HG02678 (cell line): Measurements from ENCODE around the gene MINDY1.

Experiments
- ATAC-seq: cut with Tn5 transposase; IDR thresholded peaks from one replicate; pipeline ENCODE4 v1.9.1; 2021; ENCODE audit warnings: mild to moderate bottlenecking, moderate library complexity; ENCODE audit not compliant: unreplicated experiment

MINDY1 gene

GRCh38 chr1:150967936-150968335 lies 38.8 kb downstream of the MINDY1 start:
- no peak for ATAC-seq

- ATAC-seq: no peak
Measured at GRCh38 chr1:150966011-150966410, 40.7 kb downstream of the MINDY1 start.

GRCh38 chr1:150965605-150966004 lies 41.1 kb downstream of the MINDY1 start:
- ATAC-seq: no peak

- no peak for ATAC-seq
Measured at GRCh38 chr1:150964164-150964489, 42.6 kb downstream of the MINDY1 start.

- ATAC-seq: no peak
Measured at GRCh38 chr1:150963321-150964163, 43.2 kb downstream of the MINDY1 start.

GRCh38 chr1:150961756-150962155 lies 44.9 kb downstream of the MINDY1 start:
- ATAC-seq: no peak

GRCh38 chr1:150960646-150961045 lies 46.1 kb downstream of the MINDY1 start:
- ATAC-seq: no peak

GRCh38 chr1:150957666-150958065 lies 49.0 kb downstream of the MINDY1 start:
- ATAC-seq: no peak

GRCh38 chr1:150955280-150955679 lies 51.4 kb downstream of the MINDY1 start:
- no peak for ATAC-seq

- ATAC-seq: no peak
Measured at GRCh38 chr1:150954708-150955107, 52.0 kb downstream of the MINDY1 start.
